HG02884 (cell line): ENCODE results near the gene MYBPC2.
"Not testable (repeated sequence)": the region's sequence is repeated elsewhere in the genome, so short reads cannot be mapped to it uniquely, and the experiment has no call there.

Experiments used
- ATAC-seq: cut with Tn5 transposase; IDR thresholded peaks from one replicate; pipeline ENCODE4 v1.9.1; 2021; ENCODE audit warnings: mild to moderate bottlenecking, moderate library complexity; ENCODE audit not compliant: unreplicated experiment

The MYBPC2 gene

DNA sequence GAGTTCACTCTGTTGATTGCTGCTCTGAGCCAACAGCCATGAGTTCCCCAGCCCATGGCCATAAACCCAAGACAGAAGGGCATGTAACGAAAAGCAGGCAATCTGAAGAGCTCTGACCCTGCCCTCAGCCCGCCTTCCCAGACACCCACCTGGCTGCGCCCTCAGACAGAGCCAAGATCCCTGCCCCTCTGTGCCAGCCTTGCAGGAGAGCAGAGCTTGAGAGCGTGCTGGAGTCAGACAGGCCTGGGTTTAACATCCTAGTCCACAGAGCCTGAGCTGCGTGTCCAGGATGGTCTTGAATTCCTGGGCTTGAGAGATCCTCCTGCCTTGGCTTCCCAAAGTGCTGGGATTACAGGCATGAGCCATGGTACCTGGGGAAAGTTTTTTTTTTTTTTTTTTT lies 24.6 kb downstream of the MYBPC2 start:
- no peak for ATAC-seq

DNA sequence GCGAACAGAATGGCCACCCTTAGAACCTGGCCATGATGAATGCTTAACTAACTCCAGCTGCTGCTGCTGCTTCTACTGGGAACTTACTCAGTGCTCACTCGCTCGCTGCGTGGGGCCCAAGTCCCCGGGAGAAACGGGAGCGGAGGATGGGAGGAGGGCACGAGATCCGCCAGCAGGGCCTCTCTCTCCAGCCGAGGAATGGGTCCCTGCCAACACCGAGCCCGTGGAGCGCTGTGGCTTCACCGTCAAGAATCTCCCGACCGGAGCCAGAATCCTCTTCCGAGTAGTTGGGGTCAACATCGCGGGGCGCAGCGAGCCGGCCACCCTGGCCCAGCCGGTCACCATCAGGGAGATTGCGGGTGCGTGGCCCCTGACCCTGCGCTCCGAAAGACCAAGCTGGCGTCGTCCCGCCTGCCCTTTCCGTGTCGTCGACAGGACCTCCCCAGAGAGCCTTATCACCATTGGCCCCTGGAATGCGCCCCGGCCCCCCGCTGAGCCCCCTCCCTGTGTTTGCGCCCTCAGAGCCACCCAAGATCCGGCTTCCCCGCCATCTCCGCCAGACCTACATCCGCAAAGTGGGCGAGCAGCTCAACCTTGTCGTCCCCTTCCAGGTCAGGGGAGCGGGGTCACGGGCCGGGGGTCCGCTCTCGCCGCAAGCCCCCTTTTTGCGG lies 25.8 kb downstream of the MYBPC2 start:
- no peak for ATAC-seq

DNA sequence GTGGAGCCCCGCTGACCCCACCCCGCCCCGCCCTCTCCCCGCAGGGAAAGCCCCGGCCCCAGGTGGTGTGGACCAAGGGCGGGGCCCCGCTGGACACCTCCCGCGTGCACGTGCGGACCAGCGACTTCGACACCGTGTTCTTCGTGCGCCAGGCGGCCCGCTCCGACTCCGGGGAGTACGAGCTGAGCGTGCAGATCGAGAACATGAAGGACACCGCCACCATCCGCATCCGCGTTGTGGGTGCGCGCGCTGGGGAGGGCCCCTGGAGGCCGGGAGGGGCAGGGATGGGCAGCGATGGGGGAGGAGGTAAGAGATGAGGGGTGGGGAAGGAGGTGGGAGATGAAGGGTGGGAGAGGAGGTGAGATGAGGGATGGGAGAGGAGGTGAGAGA lies 26.4 kb downstream of the MYBPC2 start:
- no peak for ATAC-seq

DNA sequence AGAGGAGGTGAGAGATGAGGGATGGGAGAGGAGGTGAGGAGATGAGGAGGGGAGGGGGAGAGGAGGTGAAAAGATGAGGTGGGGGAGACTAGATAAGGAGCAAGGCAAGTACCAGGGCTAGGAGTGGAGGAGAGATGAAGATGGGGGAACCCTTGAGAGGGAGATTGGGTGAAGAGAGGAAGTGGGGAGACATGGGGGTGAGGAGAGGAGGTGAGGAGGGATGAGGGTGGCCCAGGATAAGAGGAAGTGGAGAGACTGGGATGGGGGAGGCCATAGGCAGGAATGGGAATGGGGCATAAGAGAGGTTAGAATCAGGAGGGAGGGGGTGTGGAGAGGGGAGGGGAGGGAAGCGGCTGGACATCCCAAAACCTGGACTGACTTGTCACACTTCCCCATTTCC lies 26.9 kb downstream of the MYBPC2 start:
- no peak for ATAC-seq

DNA sequence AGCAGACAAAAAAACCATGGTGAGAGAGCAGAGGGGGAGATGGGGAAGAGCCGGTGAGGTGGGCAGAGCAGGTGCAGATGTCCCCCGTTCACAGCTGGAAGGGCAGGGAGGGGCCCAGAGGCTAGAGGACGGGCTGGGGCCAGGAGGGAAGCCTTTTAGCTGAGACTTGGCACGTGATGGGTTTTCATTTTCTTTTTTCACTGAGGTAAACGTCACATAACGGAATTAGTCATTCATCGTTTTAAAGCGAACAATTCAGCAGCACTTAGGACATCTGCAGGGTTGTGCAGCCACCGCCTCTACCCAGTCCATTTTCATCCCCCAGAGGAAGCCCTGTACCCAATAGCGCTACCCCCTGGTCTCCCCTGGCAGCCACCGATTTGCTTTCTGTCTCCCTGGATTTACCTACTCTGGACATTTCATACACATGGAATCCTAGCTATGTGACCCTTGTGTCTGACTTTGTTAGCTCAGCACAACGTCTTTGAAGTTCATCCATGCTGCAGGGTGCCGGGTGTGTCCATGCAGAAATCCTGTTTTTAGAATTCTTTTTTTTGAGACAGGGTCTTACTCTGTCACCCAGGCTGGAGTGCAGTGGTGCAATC lies 27.6 kb downstream of the MYBPC2 start:
- ATAC-seq: no peak

DNA sequence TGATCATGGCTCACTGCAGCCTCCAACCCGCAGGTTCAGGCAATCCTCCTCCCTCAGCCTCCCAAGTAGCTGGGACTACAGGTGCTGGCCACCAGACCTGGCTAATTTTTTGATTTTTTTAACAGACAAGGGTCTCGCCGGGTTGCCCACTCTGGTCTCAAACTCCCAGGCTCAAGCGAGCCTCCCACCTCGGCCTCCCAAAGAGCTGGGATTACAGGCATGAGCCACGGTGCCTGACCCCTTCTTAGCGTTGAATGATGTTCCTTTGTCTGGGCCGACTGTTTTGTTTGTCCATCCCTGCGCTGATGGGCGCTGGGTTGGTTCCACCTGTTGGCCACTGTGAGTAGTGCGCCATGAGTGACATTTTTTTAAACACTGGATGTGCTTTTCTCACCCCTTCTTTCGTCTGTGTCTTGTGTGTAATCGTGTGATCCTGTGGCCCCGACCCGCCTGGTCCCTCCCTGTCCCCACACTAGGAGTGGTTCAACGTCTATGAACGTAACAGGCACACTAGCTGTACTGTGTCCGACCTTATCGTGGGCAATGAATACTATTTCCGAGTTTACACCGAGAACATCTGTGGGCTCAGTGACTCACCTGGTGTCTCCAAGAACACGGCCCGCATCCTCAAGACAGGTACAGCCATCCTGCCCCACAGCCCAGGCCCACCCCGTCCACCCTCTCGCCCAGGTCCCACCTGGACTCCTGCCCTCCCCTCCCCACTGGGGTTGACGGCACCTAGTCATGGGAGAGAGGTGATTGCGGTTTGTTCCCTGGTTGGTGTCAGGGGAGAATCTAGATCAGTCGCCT lies 28.6 kb downstream of the MYBPC2 start:
- ATAC-seq: no peak

DNA sequence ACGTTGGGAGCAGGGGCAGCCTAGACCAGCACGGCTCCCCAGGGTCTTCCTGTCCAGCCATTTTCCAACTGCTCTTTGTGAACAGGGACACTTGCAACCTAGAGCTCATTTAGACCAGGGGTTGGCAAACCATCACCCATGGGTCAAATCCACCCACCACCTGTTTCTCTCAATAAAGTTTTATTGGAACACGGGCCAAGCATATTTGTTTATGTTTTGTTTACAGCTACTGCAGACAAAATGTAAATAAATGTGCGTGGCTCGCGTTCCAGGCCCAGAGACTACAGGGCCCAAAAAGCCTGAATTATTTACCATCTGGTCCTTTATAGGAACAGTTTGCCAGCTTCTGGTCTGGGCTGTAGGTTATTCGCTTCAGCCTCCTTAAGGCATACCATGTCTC lies 30.3 kb downstream of the MYBPC2 start:
- ATAC-seq: no peak

DNA sequence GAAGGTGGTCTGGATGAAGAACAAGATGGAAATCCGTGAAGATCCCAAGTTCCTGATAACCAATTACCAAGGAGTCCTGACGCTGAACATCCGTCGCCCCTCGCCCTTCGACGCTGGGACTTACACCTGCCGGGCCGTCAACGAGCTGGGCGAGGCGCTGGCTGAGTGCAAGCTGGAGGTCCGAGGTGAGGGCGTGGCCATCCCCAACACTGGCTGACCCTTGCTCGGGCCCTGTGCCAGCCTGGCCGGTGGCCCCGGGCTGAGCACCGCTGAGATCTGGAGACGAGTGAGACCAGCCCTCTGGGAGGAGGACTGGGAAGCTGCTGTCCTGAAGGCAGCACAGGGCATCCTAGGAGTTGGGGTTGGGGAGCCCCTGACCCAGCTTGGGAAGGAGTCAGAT lies 31.7 kb downstream of the MYBPC2 start:
- ATAC-seq: no peak

DNA sequence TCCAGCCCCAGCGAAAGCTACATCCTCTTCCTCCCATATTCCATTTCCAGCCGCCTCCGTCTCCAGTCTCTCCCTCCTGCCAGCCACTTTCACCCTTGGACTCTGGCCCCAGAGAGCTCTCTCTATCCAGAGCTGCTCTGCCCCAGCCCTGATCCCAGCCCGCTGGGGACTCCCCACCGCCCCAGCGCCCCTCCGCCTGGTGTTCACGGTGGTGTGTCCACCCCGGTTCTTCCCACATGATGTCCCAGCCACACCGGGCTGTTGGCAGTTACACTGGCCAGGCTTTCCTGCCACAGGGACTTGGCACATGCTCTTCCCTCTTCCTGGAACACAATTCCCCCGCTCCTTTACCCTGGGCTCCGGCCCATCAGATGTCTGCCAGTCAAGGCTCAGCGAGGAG lies 32.3 kb downstream of the MYBPC2 start:
- ATAC-seq: no peak

DNA sequence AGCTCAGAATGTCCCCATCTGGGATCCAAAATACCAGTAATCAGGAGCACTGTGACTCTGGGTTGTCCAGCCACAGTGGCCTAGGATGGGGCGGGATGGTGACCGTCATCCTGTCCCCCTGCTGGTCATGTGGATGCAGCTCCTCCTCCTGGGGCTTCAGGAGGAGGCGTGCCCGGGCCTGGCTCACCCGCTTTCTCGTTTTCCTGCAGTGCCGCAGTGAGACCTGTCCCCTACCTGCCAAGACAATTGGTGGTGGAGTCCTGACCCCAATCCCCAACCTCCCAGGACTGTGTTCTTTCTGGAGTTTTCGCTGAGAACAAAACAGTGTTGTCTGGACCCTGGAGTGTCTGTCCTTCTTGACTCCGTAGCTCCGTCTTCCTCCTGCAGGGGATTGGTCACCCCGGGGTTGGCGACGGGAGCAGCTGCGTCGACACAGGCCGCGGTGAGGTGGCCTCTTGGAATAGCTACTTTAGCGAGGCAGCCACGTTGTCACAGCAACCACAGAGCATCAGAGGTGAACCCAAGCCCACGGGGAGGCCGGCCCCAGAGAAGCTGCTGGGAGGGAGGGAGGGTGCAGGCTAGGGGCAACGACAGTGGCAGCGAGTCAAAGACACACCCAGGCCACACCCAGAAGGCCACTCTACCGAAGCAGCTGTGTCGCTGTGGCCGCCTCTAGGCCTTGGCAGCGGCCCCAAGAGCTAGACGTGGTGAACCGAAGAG lies 33.5 kb downstream of the MYBPC2 start:
- ATAC-seq: no peak

DNA sequence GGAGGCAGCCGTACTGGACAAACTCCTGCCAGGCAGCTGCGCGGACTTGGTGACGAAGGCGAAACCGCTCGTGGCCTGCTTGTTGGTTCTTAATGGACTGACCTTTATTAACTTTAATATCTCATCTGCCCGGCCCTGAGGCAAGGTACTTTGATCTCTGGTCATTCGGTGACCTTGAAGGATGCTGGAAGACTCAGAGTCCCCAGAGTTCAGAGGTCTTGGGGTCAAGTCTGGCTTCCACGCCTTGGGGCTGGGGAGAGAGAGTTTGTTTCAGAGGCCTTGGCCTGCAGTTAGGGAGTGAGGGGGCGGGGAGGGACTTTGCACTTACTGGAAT lies 34.0 kb downstream of the MYBPC2 start:
- ATAC-seq: no peak

DNA sequence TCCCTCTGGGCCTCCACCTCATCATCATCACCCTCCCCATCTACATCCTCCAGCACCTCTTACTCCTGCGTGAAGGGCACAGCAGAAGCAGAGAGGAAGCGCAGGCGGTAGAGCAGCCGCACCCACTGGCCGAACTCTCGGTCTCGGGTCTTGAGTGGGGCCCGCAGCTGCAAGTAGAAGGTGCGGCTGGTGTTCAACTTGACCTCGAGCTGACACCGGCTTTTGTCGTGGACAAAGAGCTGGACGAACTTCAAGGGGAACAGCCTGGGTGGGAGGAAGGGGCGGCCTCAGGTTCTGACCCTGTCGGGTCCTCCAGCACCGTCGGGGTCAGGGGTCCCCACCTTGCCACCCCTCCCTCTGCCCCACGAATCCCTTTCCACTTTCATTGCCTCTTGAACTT lies 34.9 kb downstream of the MYBPC2 start:
- no peak for ATAC-seq

DNA sequence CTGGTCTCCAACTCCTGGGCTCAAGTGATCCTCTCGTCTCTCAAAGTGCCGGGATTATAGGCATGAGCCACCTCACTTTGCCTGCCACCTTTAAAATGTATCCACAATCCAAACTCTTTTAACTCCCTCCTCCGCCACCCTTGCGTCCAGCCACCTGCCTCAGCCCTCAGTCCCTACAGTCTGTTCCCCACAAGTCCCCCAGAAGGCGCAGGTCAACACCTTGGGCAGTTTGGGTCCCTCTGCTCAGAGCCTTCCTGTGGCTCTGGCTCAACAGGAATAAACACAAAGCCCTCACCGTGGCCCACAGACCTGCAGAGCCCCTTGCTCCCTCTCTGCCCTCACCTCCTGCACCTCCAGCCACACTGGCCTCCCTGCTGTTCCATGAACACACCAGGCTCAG lies 36.1 kb downstream of the MYBPC2 start:
- ATAC-seq: no peak

DNA sequence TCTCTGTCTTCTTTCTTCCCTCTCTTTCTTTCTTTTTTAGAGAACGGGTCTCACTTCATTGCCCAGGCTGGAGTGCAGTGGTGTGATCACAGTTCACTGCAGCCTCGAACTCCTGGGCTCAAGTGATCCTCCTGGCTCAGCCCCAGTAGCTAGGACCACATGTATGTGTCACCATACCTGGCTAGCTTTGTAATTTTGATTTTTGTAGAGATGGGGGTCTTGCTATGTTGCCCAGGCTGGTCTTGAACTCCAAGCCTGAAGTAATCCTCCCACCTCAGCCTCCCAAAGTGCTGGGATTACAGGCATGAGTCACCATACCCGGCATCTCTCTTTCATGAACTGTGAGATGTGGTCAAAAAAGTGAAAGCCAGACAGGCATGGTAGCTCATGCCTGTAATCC lies 40.6 kb downstream of the MYBPC2 start:
- not testable (repeated sequence) for ATAC-seq

DNA sequence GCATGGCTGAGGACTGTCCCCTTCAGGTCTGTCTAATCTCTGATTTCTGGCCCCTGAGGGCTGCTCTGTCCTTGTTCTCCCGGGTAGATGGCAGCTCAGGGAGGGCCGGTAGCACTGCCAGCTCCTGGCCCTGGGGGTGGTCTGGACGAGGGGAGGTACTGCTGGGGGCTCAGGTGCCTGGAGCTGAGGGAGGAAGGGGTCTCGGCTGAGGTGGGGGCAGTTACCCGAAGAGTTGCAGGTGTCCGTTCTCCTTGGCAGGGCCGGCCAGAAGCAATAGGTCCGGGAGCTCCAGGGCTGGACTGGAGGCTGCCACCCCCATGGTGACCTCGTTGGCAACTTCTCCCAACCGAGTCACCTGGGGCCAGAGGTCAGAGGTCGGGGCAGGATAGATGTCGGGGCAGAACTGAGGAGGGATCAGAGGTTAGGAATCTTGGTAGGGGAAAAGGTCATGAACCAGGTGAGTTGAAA lies 42.4 kb downstream of the MYBPC2 start:
- no peak for ATAC-seq

DNA sequence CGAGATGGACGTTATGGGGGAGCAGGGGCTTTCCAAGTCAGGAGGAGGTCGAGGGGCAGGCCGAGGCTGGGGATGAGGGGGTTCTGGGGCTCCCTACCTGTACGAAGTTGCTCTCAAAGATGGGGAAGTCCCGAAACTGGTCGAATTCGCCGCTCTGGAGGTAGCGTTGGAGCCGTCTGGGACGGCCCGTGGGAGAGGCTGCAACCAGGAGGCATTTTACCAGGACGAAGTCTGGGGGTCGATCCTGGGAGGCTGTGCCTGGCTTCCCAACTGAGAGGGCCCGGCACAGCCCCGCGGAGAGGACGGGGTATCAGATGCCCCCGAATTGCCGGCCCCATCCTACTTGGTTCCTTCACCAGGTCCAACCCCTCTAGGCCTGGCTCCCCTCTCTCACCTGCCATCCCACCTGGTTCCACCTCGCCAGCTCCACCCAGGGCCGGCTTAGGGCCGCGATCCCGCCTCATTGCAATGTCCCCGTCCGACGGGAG lies 43.1 kb downstream of the MYBPC2 start:
- ATAC-seq: no peak

DNA sequence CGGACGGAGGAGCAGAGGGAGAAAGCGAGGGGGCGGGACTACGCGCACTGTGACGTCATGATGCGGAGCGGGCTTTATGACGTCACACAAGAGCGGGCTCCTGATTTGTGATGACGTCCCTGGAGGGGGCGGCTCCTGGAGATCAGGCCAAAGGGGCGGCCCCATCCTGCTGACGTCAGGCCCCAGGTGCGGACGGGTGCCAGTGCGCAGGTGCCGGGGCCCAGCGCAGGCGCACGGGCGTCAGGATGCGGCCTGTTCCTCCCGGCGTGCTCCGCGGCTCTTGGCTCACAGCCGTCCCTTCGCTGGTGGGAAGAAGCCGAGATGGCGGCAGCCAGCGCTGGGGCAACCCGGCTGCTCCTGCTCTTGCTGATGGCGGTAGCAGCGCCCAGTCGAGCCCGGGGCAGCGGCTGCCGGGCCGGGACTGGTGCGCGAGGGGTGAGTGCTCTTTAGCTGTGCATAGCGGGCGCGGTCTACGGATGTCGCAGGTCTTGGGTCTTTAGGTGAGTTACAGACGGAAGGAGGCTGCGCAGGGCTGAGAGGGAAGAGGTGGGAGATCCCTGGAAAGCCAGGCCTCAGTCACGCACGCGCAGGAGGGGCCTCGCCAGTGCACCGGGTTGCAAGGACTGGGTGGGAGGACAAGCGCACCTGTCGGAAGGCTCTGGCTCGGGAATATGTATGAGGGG lies 43.7 kb downstream of the MYBPC2 start, which contains the start of the genes EMC10 and GARIN5A:
Gene EMC10, plus strand, starts transcription at position 284 of the 683 bp plus-strand sequence. Its CDS starts 38 bp downstream, at position 322.
Gene GARIN5A, minus strand, starts transcription at position 625 of the 683 bp plus-strand sequence. Its CDS starts 460 bp downstream, at position 165.
- ATAC-seq: peak; percentile 78

DNA sequence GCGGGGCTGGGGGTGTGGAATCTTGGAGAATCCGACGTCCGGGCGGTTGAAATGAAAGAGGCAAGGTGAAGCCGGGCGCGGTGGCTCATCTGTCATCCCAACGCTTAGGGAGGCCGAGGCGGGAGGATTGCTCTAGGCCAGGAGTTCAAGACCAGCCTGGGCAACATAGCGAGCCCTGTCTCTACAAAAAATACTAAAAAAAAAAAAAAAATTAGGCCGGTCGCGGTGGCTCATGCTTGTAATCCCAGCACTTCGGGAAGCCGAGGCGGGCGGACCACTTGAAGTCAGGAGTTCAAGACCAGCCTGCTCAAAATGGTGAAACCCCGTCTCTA lies 44.2 kb downstream of the MYBPC2 start:
- no peak for ATAC-seq

DNA sequence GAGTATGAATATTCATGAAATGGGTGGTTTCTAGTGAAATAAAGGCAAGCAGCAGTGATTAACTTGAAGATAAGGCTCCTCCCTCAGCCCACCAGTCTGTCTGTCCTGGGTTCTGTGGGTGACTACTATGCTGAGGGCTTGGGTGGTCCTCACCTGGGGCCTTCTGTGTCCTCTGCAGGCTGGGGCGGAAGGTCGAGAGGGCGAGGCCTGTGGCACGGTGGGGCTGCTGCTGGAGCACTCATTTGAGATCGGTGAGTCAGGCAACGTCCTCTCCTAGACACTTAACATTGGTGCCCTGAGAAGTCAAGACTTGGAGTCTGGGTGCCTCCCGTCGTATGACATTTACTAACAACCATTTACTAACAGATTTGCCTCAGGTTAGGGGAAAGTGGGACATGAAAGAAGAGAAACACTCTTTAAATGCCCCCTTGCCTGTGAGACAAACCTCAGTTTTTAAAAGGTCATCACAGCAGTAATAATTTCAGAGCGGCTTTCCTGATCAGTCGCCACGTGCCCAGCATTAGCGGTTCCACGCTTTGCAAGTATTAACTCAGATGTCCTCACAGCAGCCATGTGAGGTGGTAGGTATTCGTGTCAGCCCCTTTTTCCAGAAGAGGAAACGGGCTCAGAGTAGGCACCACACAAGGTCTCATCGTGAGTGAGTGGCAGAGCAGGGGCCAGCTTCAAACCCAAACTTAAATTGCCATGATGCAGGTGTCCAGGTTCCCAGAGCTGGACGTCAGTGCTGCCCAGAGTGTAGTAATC lies 45.2 kb downstream of the MYBPC2 start:
- no peak for ATAC-seq
